Muscle of arm (tissue), 12 donors: ENCODE results near the gene KLK14. TPM values are rescaled to one million over a fixed set of nuclear protein-coding genes. Genes with fewer than 3 reads are reported as not detected.

ENCODE experiments used
- DNase-seq: peaks from one replicate; pipeline ENCODE4 v3.0.0-alpha.2; 2013
- polyA plus RNA-seq, 12 donors: library from polyadenylated mRNA; unstranded; fragments of 120-200 nt; gene quantifications; one replicate each; pipeline ENCODE4 v1.2.1, GENCODE V29; 2013; ENCODE audit not compliant: insufficient read length in 12 of 12

KLK14 gene
- polyA plus RNA-seq, 12 donors = 0.12 to 0.80 (median 0.21) TPM; not detected in 3

- no peak for DNase-seq
These were observed 38.4 kb downstream of the KLK14 start for GRCh38 chr19:51044327-51044726.

GRCh38 chr19:51043497-51043896 lies 39.2 kb downstream of the KLK14 start:
- DNase-seq = no peak

GRCh38 chr19:51040151-51040550 lies 42.5 kb downstream of the KLK14 start:
- no peak for DNase-seq

DNA sequence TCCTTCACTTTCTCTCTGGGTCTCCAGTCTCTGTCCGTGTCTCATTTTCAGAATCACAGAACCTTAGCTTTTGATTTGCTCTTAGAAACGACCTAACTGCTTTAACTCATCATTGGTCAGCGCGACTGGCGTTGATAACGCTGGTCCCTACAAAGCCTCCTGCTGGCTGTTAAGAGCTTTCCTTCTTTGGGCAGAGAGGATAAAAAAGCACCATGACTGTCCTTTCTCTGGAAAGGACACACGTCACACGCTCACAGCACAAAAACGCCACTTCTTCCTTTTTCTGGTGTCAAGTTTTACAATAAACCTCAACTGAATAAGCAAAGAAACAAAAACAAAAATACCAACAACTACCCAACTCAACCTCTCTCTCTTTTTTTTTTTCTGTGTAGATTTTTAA lies 46.2 kb downstream of the KLK14 start:
- no peak for DNase-seq

- DNase-seq = no peak
These were observed 48.0 kb downstream of the KLK14 start, which contains the start of gene KLK12 for GRCh38 chr19:51034704-51035103. Gene KLK12, minus strand, starts transcription at chr19:51035002. Its CDS starts 381 bp downstream, at chr19:51034621.

DNA sequence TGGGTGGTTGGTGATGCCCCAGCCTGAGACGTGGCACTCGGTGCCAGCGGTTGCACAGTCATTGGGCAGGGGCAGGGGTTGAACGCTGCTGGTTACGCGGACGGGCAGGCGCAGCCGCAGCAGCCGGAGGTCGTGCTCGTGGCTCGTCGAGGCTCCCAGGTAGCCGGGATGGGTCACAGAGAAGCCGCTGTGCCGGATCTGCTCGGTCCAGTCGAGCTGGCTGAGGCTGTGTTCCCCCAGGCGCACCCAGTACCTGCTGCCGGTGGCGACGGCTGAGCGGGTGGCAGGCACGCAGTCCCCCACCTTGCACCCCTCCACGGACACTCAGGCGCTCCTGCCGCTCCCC lies 50.8 kb downstream of the KLK14 start:
- no peak for DNase-seq

- no peak for DNase-seq
These were observed 51.3 kb downstream of the KLK14 start for GRCh38 chr19:51031220-51031879.

GRCh38 chr19:51030631-51031030 lies 52.1 kb downstream of the KLK14 start:
- no peak for DNase-seq

DNA sequence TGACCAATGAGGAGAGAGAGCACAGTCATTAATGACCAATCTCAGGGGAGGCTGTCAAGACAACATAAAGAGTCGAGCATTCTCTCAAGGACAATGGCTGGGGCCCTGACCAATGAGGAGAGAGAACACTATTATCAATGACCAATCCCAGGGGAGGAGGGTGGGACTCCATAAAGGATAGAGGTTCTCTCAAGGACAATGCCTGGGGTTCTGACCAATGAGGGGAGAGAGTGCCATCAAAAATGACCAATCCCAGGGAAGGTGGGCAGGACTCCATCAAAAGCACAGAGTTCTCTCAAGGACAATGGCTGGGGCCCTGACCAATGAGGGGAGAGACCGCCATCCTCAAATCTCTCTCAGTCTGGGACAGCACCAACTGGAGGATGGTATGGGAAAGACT lies 53.0 kb downstream of the KLK14 start:
- DNase-seq = no peak

Other genes starting within 250 kb of the KLK14 start
- not detected for gene KLK15, start 249.3 kb downstream of the KLK14 start, polyA plus RNA-seq
- gene KLK3, start 228.0 kb downstream of the KLK14 start, polyA plus RNA-seq = 1 to 10 TPM in 1 of 12 donors, not detected in 11; 9.4 TPM
- gene KLK2, start 209.4 kb downstream of the KLK14 start, polyA plus RNA-seq = under 1 TPM in 1 of 12 donors, not detected in 11; 0.20 TPM
- under 1 TPM in 1 of 12 donors, not detected in 11; 0.21 TPM for gene KLK4, start 171.5 kb downstream of the KLK14 start, polyA plus RNA-seq
- gene KLK5, start 129.8 kb downstream of the KLK14 start, polyA plus RNA-seq = under 1 TPM in 1 of 12 donors, not detected in 11; 0.32 TPM
- gene KLK6, start 113.3 kb downstream of the KLK14 start, polyA plus RNA-seq = under 1 TPM in 4 of 12 donors, not detected in 8; 0.22 to 0.50 (median 0.39) TPM
- under 1 TPM in 8 of 12 donors, not detected in 4; 0.07 to 0.66 (median 0.14) TPM for gene KLK7, start 99.0 kb downstream of the KLK14 start, polyA plus RNA-seq
- gene KLK8, start 81.3 kb downstream of the KLK14 start, polyA plus RNA-seq = 1 to 10 TPM in 3 of 12 donors, not detected in 9; 1.0 to 2.3 (median 1.8) TPM
- gene KLK10, start 63.2 kb downstream of the KLK14 start, polyA plus RNA-seq = 1 to 10 TPM in 1 of 12 donors, under 1 TPM in 7, not detected in 4; 0.05 to 2.1 (median 0.19) TPM
- 1 to 10 TPM in 3 of 12 donors, not detected in 9; 2.0 to 9.1 (median 3.5) TPM for gene KLK11, start 56.3 kb downstream of the KLK14 start, polyA plus RNA-seq
- not detected for gene KLK12, start 47.9 kb downstream of the KLK14 start, polyA plus RNA-seq
- 1 to 10 TPM in 1 of 12 donors, under 1 TPM in 2, not detected in 9; 0.48 to 1.5 (median 0.61) TPM for gene KLK13, start 17.8 kb downstream of the KLK14 start, polyA plus RNA-seq
- gene CTU1, start 25.5 kb upstream of the KLK14 start, polyA plus RNA-seq = 1 to 10 TPM in 11 of 12 donors, not detected in 1; 1.1 to 5.1 (median 2.2) TPM
- gene SIGLEC9, start 42.0 kb upstream of the KLK14 start, polyA plus RNA-seq = 1 to 10 TPM in 4 of 12 donors, under 1 TPM in 6, not detected in 2; 0.41 to 2.3 (median 0.87) TPM
- 1 to 10 TPM in 1 of 12 donors, under 1 TPM in 9, not detected in 2; 0.19 to 1.8 (median 0.53) TPM for gene SIGLEC7, start 59.4 kb upstream of the KLK14 start, polyA plus RNA-seq
- 1 to 10 TPM in 10 of 12 donors, not detected in 2; 1.4 to 6.3 (median 3.0) TPM for gene CD33, start 142.2 kb upstream of the KLK14 start, polyA plus RNA-seq
- gene SIGLECL1, start 168.2 kb upstream of the KLK14 start, polyA plus RNA-seq = not detected
- under 1 TPM in 8 of 12 donors, not detected in 4; 0.07 to 0.61 (median 0.18) TPM for gene IGLON5, start 228.8 kb upstream of the KLK14 start, polyA plus RNA-seq